Right ventricle myocardium inferior (tissue), 1 donor: ENCODE data around the gene DLGAP4. TPM values are rescaled to one million over a fixed set of nuclear protein-coding genes. Genes with fewer than 3 reads are reported as not detected.

ENCODE experiments used
- ATAC-seq: fragments of 200-7000 bp; cut with Tn5 transposase; one replicate; pipeline ENCODE4 v1.9.1; 2020; ENCODE audit warnings: mild to moderate bottlenecking, moderate library complexity
- DNase-seq: peaks from one replicate; pipeline ENCODE4 v3.0.0; 2021; ENCODE audit errors: missing footprints
- intact Hi-C: fragments of 100-400 bp; cut with DNase I; formaldehyde crosslinking; loops from one replicate; pipeline ENCODE4 v1.11.0; 2022
- total RNA-seq: library from RNA; stranded (reverse); fragmentation: NEBNext Ultra II Directional; extraction: Animal tissue kit (Norgen Biotek cat#: 25700); gene quantifications from one replicate; pipeline ENCODE4 v1.2.1, GENCODE V29; 2021
- donor health status: DM: no; HTN: yes; CAD: no; lungs with severe emphysema.

Gene DLGAP4
- total RNA-seq, 1 donor from 2014 or later: 46.3 TPM

DNA sequence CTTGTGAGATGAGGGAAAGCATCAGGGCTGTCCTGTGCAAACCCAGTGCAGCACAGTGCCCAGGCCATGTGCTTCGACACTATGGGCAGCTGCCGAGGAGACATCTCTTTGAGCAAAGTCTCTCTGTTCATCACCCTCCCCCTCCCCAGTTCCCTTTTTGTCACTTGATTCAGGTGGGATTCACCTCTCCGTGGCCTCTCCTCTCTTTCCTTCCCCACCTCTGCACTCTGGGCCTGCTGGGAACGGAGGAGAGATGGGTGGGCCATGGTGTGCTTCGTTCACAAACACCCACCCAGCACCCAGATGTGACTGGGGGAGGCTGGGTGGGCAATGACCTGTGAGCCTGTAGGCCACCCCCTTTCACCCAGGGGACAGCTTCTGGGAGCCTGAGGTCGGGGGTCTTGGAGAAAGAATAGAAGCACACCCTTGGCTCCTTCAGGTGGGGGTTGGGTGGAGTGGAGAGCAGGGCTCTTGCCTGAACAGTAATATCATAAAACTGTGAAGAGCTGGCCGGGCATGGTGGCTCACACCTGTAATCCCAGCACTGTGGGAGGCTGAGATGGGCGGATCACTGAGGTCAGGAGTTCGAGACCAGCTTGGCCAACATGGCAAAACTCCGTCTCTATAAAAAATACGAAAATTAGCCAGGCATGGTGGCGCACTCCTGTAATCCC lies 33.5 kb upstream of the DLGAP4 start:
- ATAC-seq (no peak), DNase-seq (no peak)
- intact Hi-C loops: no loop called here

DNA sequence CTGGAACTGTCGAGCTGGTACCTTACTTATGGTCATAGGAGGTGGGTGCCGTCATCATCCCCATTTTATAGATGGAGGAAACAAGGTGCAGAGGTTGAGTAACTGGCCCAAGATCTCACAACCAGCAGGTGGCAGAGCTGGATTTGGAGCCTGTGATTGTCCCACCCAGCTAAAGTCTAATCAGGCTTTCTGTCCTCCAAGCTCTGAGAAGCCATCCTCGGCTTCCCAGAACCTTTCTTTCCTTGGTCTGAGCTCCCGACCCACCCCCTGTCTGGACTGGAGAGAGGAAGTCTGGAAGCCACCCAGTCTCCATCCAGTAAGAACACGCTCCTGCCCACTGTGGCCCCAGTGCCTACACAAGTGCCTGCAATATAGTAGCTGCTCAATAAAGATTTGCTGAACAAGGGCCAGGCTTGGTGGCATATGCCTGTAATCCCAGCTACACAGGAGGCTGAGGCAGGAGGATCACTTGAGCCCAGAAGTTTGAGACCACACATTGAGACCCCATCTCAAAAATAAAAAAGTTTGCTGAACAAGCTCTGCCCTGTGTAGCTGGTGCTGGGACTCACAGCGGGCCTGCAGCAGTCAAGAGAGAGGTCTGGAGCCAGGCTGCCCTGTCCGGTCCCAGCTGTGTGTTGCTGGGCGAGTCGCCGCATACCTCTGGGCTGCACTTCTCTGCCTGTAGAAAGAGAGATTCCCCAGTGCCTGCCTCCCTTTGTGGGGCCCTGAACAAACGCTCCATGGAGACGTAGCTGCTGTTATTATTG lies 32.5 kb upstream of the DLGAP4 start:
- intact Hi-C loops: no loop called here
- DNase-seq (no peak), ATAC-seq (no peak)

DNA sequence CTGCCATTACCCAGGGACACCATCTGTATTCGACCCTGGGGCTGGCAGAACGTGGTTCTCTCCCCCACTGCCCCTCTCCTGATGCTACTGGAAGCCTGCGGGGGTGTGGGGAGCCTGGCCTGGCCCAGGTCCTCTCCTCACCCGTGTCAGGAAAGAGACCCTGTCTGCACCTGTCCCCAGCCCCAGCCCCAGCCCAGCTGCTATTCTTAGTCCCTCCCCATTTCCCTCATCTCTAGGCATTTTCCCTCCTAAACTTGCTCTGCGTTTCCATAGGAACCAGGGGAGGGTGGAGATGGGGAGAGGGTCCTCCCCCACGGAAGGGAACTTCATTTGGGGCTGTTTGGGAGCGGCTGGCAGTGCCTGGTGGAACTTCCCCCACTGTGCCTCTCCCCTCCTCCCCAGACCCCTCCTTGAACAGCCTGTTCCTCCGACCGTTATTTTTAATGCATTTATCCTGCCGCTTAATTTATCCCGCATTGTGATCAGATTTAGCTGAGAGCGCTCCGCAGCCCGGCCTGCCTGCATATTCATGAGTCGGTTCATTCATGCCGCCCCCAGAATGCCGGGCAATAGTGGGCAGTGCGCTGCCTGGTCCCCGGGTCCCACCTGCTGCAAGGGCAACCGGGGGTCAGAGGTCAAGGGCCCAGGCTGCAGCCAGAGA lies 31.8 kb upstream of the DLGAP4 start:
- ATAC-seq (no peak), DNase-seq (no peak)
- intact Hi-C loops: no loop called here

DNA sequence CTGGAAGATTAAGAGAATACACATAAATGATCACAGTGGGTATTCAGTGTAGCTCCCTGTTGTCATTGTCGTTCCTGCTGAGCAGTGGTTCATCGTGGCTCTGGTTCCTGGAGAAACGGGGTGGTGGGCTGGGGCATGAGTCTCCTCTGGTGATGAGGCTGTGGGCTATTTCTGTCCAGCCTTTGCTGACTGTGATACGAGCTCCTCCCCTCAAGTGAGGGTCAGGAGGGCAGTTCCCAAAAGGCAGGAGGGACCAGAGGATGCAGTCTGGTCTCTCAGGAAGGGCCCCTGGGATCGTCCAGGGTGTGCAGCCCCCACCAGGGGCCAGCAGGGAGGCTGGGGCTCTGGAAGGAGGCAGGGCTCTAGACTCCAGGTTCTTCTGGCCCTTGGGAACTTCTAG lies 31.1 kb upstream of the DLGAP4 start:
- intact Hi-C loops: no loop called here
- ATAC-seq (no peak), DNase-seq (no peak)

DNA sequence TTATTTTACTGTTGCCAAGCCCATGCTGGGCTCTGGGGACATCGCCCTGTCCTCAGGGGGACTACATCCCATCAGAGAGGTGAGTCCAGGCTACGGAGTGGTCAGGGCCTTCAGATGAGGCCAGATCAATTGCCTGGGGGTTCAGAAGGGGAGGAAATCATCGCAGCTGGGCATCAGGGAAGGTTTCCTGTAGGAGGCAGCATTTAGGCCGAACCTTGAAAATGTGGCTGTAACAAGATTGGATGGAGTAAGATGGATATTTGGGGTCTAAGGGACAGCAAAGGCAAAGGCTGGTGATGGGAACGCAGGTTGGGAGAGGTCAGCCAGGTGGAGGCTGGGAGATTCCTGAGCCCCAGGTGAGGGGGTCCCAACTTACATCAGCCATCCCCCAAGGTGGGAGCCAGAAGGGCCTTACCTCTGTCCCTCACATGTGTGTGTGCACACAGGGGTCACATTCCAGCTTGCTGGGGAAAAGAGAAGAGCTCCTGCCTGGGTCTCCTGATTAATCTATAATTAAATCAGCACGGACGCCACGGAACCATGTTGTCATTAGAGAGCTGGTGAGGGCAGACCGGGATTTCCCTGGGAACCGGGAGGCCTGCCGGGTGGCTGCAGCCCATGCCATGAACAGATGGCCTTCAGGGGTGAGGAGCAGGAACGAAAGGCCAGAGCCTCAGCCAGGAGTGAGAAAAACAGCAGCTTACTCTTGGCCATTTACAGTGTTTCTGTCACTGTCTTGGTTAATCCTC lies 30.5 kb upstream of the DLGAP4 start:
- intact Hi-C loops: no loop called here
- ATAC-seq: no peak

DNA sequence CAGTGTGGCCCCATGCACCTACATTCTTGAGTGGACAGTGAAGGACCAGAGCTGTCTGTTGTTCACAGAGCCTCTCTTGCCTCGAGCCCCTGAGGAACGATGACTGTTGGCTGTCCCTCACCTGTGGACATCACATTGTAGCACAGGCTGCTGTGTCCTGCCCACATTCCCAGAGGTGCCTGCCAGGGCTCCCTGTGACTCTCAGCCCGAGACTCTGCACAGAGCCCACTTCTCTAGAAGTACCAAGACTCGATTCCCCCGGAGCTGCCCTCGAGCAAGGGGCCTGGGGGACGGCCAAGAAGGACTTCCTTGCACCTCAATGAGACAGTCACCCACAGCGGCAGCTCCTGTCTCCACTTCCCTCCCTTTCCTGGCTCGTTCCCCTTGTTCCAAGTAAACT lies 28.6 kb upstream of the DLGAP4 start:
- ATAC-seq: no peak
- intact Hi-C loops: no loop called here
- DNase-seq: no peak

More for the DNA sequence above, 30.5 kb upstream of the DLGAP4 start:
- no peak for DNase-seq

DNA sequence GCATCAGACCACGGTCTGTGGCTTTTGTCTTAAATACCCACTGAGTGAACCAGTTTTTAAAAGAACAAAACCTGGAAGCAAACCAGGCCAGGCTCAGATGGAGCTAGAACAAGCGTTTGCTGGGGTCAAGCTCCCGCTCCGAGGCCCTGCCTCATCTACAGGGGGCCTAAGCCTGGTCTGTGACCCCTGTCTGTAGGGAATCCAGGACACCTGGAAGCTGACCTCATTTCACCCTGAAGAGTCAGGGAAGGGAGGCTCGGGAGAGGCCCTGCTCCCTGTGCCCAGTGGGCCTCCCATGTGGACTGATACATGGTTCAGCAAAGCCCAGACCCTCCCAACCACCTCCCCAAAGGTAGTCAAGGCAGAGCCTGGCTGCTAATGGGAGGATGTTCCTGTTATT lies 26.8 kb upstream of the DLGAP4 start:
- intact Hi-C loops: no loop called here
- DNase-seq: no peak
- ATAC-seq: no peak

DNA sequence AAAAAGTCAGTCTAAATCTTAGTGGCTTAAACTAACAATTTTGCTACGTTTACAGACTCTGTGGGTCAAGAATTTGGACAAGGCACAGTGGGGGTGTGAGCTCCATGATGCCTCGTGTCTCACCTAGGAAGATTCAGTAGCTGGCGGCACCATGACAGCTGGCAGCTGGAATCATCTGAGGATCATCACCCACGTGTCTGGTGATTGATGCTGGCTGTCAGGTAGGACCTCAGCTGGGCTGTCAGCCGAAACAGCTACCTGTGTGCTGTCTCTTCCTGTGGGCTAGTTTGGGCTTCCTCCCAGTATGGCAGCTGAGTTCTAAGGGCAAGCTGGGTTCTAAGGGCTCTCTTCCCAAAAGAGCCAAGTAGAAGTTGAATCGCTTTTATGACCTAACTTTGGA lies 26.4 kb upstream of the DLGAP4 start:
- ATAC-seq (no peak), DNase-seq (no peak)
- intact Hi-C loops: no loop called here

DNA sequence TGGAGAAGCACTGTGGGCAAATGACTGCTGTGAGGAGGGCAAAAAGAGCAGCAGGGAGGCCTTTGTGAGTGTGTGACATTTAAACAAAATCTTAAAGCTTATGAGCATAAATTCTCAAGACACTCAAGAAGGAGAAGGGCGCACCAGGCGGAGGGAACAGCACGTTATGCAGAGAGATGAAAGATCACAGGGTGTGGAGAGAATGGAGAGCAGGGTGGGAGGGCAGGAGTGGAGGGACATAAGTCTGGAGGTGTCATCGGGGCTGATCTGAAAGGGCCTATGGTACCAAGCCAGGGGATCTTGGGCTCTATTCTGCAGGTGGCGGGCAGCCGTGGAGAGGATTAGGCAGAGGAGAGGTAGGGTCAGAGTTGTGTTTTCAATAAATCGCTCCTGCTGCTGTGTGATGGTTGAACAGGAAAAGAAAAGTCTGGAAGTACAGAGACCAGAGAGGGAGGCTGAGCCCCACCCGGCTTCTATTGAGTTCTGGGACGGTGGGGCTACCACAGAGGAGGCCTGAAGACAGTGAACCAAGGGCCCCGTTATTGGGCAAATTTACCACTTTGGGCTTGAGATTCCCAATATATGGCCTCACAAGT lies 24.3 kb upstream of the DLGAP4 start:
- ATAC-seq: no peak
- intact Hi-C loops: no loop called here
- DNase-seq: no peak

DNA sequence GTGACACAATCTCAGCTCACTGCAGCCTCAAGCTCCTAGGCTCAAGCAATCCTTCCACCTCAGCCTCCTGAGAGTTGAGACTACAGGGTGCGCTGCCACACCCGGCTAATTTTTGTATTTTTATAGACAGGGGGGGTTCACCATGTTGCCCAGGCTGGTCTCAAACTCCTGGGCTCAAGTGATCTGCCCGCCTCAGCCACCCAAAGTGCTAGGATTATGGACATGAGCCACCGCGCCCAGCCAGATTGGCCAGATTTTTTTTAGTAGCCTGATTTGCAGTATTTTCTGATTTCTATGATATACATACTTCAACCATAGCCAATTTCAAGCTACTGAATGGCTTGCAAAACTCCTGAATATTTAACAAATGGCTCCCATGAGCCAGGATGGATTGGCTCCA lies 21.4 kb upstream of the DLGAP4 start:
- no peak for ATAC-seq
- DNase-seq: no peak
- intact Hi-C loops: no loop called here

DNA sequence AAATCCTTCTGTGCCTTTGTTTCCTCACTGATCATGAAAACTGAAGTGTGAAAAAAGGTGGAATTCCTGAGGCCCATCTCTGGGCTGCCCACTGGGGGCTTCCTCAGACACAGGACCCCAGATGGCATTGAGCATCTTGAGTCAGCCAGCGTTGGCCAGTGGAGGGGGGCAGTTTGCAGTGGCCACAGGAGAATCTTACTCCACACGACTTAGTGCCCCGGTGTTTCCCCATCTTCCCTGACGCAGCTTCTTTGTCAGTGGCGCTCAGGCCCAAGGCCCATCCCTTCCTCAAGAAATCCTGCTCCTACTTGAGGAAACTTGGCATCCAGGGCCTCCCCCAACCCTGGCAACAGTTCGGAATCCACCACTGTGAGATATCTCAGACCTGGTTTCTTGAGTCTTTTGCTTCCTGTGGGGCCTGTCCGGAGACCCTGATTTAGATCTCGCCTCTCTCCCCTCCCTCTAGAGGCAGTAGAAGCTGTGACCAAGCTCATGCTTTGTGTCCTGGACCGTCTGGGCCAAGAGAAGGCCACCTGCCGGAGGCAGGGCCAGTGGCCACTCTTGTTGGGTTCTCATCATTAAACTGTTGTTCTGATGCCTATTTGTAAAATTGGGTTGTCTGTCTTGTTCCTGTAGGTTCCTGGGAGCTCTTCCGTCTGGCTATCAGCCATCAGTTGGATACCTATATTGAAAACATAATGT lies 20.2 kb upstream of the DLGAP4 start:
- ATAC-seq: no peak
- intact Hi-C loops: no loop called here
- no peak for DNase-seq

DNA sequence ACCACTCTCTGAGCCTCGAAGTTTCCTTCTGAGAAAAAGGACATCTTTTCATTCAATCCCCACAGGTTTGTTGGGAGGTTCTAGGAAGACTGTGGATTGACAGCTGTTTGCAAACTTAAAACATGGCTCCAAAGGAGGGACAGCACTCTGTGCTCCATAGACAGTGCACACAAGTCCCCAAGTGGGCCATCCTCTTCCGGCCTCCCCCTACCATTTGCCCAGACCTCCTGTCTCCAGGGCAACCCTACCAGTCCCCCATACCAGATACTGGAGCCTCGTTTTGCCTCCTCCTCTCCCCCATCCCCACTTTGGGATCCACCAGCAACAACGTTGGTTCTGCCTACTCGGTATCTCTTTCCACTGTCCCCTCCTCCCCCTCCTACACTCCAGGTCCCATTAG lies 8.5 kb upstream of the DLGAP4 start:
- no peak for ATAC-seq
- no peak for DNase-seq
- intact Hi-C loops: no loop called here

DNA sequence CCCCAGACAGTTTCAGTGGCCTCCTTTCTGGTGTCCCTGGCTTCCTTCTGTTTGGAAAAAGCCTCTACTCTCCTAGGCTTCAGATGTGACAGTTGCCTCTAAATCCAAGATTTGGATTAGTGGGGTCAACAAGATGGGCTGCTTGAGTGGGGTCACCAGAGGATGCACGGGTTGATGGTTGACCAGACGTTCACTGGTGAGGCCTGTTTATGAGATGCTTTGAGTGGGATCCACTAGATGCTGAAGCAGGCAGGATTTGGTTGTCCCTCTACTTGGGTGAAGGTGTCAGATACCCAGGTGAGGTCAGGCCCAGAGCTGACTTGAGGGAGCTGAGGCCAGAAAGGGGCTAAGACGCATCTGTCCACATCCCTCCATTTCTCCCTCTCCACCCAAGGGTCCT lies 8.1 kb upstream of the DLGAP4 start:
- intact Hi-C loops: no loop called here
- DNase-seq: no peak
- no peak for ATAC-seq

DNA sequence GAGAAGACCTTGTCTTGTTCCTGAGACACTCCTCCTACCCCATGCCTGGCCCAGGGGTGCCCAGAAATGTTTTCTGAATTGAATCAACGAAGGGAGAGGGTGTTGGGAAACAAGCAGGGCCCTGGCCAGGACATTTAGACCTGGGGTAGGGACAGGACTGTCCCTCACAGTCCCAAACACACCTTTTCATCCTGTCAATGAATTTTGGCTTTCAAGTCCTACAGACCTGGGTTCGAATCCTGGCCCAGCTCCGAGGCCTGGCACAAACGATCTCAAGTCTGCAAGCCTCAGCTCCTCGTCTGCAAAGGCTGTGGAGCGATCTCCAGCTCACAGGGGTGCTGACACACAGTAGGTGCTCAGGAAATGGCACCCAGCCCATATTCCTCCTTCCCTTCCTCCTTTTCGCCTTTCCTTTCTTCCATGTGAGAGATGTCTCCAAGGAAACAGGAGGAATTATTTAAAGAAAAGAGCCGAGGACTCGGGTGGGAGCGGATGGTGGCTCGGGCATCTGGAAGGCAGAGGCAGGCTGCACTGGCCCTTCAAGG lies 7.3 kb upstream of the DLGAP4 start:
- ATAC-seq: no peak
- DNase-seq: no peak
- intact Hi-C loops: no loop called here

DNA sequence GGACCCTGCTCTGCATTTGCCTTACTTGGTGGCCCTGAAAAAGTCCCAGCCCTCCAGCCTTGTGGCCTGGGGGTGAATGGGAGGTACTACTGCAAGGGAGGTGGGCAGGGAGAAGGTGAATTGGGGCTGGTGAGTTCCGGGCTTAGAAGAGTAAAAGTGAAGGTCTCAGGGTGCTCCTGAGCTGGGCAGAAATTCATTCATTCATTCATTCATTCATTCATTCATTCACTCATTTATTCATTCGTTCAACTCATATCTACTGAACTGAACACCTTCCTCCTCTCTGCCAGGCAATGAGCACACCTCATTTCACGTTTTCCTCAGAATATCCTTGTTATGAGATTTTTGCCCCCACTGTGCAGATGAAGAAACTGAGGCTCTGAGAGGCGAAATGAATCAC lies 6.7 kb upstream of the DLGAP4 start:
- intact Hi-C loops: no loop called here
- no peak for DNase-seq
- ATAC-seq: no peak

DNA sequence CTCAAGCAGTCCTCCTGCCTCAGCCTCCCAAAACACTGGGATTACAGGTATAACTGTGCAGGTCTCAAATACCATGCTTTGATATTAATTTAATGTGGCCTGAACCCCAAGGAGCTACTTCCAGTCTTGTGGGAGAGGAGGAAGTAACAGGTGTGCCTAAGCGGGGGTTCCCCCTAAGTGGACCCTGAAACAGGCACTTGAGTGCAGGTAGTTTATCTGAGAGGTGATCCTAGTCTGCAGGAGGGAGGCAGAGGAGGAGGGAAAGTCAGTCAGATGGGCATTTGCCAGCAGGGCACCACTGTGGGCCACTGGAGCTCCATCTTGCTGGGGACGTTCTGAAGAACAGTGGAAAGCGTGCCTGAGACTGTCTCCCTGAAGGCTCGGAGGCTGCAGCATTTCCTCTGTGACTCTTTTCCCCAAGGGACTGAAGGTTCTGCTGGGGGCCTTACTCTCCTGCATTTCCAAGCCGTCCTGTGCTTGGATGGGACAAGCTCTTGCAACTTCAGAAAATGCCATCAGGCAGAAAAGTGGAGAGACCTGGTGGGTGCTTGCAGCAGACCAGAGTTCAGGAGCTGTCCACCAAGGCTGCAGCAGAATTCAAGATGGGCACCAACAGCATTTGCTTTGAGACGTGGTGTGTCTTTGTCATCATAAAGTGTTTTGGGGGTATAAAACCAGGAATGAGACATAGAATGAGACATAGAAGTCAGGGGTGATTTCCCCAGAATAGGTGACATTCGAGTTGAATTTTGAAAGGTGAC lies 4.6 kb upstream of the DLGAP4 start:
- intact Hi-C loops: no loop called here
- ATAC-seq: no peak
- DNase-seq: no peak

DNA sequence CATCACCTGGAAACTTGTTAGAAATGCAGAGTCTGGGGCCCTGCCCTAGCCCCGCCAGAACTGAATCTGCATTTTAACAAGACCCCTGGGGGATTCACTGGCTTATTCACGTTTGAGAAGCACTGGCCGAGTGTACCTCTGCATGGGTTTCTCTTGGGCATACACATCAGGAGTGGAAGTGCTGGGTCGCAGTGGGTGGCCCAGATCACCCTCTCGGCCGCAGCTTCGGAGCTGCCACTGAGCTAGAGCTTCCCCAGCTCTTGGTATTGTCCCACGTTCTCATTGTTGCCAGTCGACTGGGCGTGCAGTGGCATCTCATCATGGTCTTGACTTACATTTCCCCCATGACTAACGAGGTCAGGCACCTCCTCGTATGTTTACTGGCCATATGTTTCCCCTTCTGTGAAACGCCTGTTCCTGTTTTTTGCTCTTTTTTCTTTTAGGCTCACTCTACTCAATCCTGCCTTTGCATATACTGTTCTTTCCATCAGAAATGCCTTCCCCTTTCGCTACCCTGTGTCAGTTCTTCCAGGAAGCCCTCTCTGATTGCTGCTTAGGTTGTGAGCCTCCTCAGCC lies 3.0 kb upstream of the DLGAP4 start:
- DNase-seq (no peak), ATAC-seq (no peak)
- intact Hi-C loops: no loop called here
